HG02588 (cell line): ENCODE data around the gene LRRC8A.
"Not testable (repeated sequence)": the region's sequence is repeated elsewhere in the genome, so short reads cannot be mapped to it uniquely, and the experiment has no call there.

Experiments used
- ATAC-seq: cut with Tn5 transposase; IDR thresholded peaks from one replicate; pipeline ENCODE4 v1.9.1; 2021; ENCODE audit warnings: mild to moderate bottlenecking, moderate library complexity; ENCODE audit not compliant: unreplicated experiment

LRRC8A gene

DNA sequence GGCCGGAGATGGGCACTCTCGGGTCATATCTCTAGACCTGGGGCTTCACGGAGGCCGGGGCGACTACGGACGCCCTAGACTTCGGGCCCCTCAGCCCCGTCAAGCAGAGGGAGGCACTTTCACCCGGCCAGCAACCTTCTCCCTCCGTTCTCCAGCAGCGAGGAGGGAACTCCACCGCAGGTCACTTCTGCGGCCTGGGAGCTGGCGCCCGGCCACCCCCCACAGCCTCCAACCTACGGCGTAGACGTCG lies 65.3 kb downstream of the LRRC8A start:
- peak; percentile 17 for ATAC-seq

- peak; percentile 71 for ATAC-seq
These were observed 65.8 kb downstream of the LRRC8A start, which contains the start of the genes DOLK and NUP188 for GRCh38 chr9:128947527-128948301. Gene DOLK, minus strand, starts transcription at chr9:128947603. Its CDS starts 300 bp downstream, at chr9:128947303. Gene NUP188, plus strand, starts transcription at chr9:128947699. Its CDS starts 21 bp downstream, at chr9:128947720.

DNA sequence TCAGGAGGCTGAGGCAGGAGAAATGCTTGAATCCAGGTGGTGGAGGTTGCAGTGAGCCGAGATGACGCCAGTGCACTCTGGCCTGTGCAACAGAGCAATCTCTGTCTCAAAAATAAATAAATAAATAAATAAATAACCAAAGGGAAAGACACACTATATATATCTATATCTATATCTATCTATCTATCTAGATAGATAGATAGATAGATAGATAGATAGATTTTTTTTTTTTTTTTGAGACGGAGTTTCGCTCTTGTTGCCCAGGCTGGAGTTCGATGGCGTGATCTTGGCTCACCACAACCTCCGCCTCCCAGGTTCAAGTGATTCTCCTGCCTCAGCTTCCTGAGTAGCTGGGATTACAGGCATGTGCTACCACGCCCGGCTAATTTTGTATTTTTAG lies 79.5 kb downstream of the LRRC8A start:
- not testable (repeated sequence) for ATAC-seq
